ENCODE data around the gene FAAP24.
"Not testable (repeated sequence)": the region's sequence is repeated elsewhere in the genome, so short reads cannot be mapped to it uniquely, and the experiment has no call there.

FAAP24 gene

DNA sequence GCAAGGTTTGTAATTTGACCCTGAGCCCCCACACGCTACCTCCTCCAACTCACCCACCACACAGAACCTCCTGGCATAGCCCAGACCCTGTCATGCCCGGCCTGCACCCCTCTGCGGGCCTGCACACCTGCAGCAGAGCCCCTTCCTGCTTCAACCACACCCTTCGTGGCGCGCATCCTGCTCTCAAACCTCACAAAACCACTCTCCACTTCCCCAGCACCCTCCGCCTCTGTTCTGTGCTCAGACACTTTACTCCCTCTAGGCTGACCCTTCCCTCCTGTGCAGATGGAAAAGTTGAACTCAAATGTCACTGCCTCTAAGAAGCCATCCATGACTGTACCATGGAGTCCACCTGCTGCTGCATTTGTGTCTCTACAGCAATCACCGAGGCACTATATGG, 28.5 kb downstream of the FAAP24 start:
- DNase-seq, result no peak

- DNase-seq, result no peak
Measured at GRCh38 chr19:33000910-33001309, 28.9 kb downstream of the FAAP24 start.

- not testable (repeated sequence) for DNase-seq
Measured at GRCh38 chr19:33002126-33002865, 30.3 kb downstream of the FAAP24 start.

DNA sequence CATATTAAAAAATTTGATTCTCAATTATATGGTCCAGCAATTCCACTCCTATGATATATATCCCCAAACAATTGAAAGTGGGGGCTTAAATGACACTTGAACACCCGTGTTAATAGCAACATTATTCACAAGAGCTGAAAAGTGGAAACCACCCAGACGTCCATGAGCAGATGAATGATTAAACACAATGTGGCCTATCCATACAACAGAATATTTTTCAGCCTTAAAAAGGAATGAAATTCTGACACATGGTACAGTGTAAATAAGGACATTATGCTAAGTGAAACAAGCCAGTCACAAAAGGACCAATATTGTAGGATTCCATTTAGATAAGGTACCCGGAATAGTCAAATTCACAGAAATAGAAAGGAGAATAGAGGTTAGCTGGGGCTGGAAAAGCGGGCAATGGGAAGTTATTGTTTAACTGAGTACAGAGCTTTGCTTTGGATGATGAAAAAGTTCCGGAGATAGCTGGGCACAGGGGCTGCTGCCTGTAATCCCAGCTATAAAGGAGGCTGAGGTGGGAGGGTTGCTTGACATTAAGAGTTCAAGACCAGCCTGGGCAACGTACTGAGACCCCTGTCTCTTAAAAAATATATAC, 31.5 kb downstream of the FAAP24 start:
- DNase-seq, result not testable (repeated sequence)

GRCh38 chr19:33005440-33005839, 33.4 kb downstream of the FAAP24 start:
- DNase-seq, result no peak

DNA sequence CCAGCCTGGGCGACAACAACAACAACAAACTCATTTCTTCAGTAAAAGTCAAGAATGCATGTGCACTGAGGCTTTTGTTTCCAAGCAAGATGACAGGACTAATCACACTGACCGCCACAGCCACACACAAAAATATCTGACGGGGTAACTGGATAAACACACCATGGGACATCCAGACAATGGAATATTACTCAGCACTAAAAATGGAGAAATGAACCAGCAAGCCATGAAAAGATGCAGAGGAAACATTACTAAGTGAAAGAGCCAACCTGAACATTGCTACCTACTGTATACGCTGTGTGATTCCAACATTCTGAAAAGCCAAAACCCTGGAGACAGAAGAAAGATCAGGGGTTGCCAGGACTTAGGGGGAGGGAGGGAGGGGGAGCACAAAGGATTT, 36.7 kb downstream of the FAAP24 start:
- DNase-seq, result no peak

- DNase-seq, result not testable (repeated sequence)
Measured at GRCh38 chr19:33010891-33011290, 38.8 kb downstream of the FAAP24 start.

GRCh38 chr19:33022472-33023116, 50.6 kb downstream of the FAAP24 start:
- DNase-seq, result no peak

GRCh38 chr19:33024398-33024797, 52.4 kb downstream of the FAAP24 start:
- no peak for DNase-seq

- not testable (repeated sequence) for DNase-seq
Measured at GRCh38 chr19:33025468-33026238, 53.6 kb downstream of the FAAP24 start.

DNA sequence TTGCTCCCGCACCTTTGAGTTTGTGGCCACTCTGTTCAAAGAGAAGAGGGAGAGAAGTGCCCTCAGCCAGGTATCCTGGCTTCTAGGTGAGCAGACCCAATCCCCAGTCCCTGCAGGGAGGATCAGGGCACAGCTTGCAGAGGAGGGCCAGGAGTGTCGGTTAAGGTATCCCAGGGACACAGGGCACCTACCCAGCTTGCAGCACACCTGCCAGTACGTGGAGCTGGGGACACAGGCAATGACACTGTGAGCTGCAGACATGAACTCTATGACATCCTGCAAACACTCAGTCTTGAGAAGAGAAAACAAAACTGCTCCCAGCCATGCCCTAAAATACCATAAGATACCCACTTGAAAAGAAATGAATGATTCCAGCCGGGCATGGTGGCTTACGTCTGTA, 54.6 kb downstream of the FAAP24 start:
- DNase-seq, result not testable (repeated sequence)
